Panc1 (cell line): Measurements from ENCODE around the gene TP53BP1. TPM values are rescaled to one million over a fixed set of nuclear protein-coding genes. Genes with fewer than 3 reads are reported as not detected.
"Not testable (repeated sequence)": the region's sequence is repeated elsewhere in the genome, so short reads cannot be mapped to it uniquely, and the experiment has no call there.

ENCODE experiments used
- ATAC-seq: fragments of 200-7000 bp; cut with Tn5 transposase; 2 replicates; pipeline ENCODE4 v1.9.1; 2020; ENCODE audit warnings: mild to moderate bottlenecking, moderate library complexity
- BruUV-seq: library from RNA; stranded (reverse); fragments of 400-500 nt; replicated peaks from 2 replicates; lab custom pipeline; 2021; lab: Mats Ljungman, UMichigan
- CTCF ChIA-PET: fragments of 300-600 bp; sonication (Branson Sonifier 250); formaldehyde crosslinking; loops from one replicate; lab custom pipeline; 2022; ENCODE audit warnings: antibody characterized with exemption; lab: Charles Lee
- POLR2A ChIA-PET: fragments of 300-600 bp; sonication (Branson Sonifier 250); formaldehyde crosslinking; loops from one replicate; lab custom pipeline; 2022; ENCODE audit warnings: antibody characterized with exemption; lab: Charles Lee
- DNase-seq: peaks from one replicate; pipeline ENCODE4 v3.0.0-alpha.2; 2010; ENCODE audit warnings: low read depth, low spot score
- H3K27ac ChIP-seq: 2 replicates; pipeline ENCODE4 v1.5.1; 2011; ENCODE audit warnings: mild to moderate bottlenecking, low read length, inconsistent platforms
- H3K27me3 ChIP-seq: fragments of 200-500 bp; sonication (Bioruptor generic); 2 replicates; pipeline ENCODE4 v1.6.0; 2014; ENCODE audit warnings: low read length, inconsistent platforms; ENCODE audit not compliant: control insufficient read depth, insufficient read depth
- H3K36me3 ChIP-seq: fragments of 200-500 bp; sonication (Bioruptor generic); 2 replicates; pipeline ENCODE4 v1.5.1; 2014; ENCODE audit warnings: inconsistent platforms, mild to moderate bottlenecking, low read length, moderate library complexity; ENCODE audit not compliant: control insufficient read depth, insufficient read depth
- H3K4me1 ChIP-seq: 2 replicates; pipeline ENCODE4 v1.5.1; 2011; ENCODE audit warnings: inconsistent platforms, mild to moderate bottlenecking, low read length, moderate library complexity; ENCODE audit not compliant: control insufficient read depth, insufficient read depth
- H3K4me3 ChIP-seq, 2 experiments: 2 replicates each; pipeline ENCODE4 v1.5.1; 2011 to 2012; ENCODE audit warnings: low read depth in 2 of 2, low read length in 2 of 2, mild to moderate bottlenecking in 2 of 2, inconsistent platforms in 1 of 2, moderate library complexity in 1 of 2
- H3K9me3 ChIP-seq: fragments of 200-500 bp; sonication (Bioruptor generic); 2 replicates; pipeline ENCODE4 v1.5.1; 2014; ENCODE audit warnings: low read depth, mild to moderate bottlenecking, inconsistent platforms, low read length, moderate library complexity; ENCODE audit not compliant: control insufficient read depth, insufficient read depth
- POLR2AphosphoS5 ChIP-seq: IDR thresholded peaks from 2 replicates; pipeline ENCODE4 v1.6.1; 2012; ENCODE audit warnings: mild to moderate bottlenecking, low read depth, low read length, moderate library complexity
- SIN3A ChIP-seq: IDR thresholded peaks from 2 replicates; pipeline ENCODE4 v1.6.1; 2012; ENCODE audit warnings: low read depth, mild to moderate bottlenecking, low read length, moderate library complexity, borderline replicate concordance; ENCODE audit not compliant: insufficient read depth
- TCF7L2 ChIP-seq: IDR thresholded peaks from 2 replicates; pipeline ENCODE4 v1.6.1; 2011; ENCODE audit warnings: mild to moderate bottlenecking, low read depth, low read length, inconsistent platforms
- in situ Hi-C: cut with HindIII; loops from 2 replicates; pipeline ENCODE4 v1.10.0; 2016; ENCODE audit warnings: low sequenced_read_pairs, low pct_unique_long_range_greater_than_20kb
- intact Hi-C: fragments of 100-400 bp; cut with micrococcal nuclease; formaldehyde crosslinking; loops from one replicate; pipeline ENCODE4 v1.10.0; 2022; ENCODE audit not compliant: unreplicated experiment
- total RNA-seq: library from RNA; stranded (reverse); gene quantifications from one replicate; pipeline ENCODE4 v1.2.1, GENCODE V29; 2021; ENCODE audit not compliant: unreplicated experiment
- TF ChIP-seq, protein P1 (sequence below): fragments of 450-650 bp; IDR thresholded peaks from 2 replicates; pipeline ENCODE4 v1.5.1; 2017; ENCODE audit warnings: mild to moderate bottlenecking
- TF ChIP-seq, protein P2 (sequence below), 2 experiments: IDR thresholded peaks; 2 replicates each; pipeline ENCODE4 v1.6.1; 2011 to 2012; ENCODE audit warnings: low read depth in 2 of 2, control low read depth in 1 of 2, low read length in 1 of 2, mild to moderate bottlenecking in 1 of 2, moderate library complexity in 1 of 2; ENCODE audit not compliant: insufficient read depth in 1 of 2

TP53BP1 gene
- total RNA-seq, 1 experiment from 2014 or later = 80.3 TPM

DNA sequence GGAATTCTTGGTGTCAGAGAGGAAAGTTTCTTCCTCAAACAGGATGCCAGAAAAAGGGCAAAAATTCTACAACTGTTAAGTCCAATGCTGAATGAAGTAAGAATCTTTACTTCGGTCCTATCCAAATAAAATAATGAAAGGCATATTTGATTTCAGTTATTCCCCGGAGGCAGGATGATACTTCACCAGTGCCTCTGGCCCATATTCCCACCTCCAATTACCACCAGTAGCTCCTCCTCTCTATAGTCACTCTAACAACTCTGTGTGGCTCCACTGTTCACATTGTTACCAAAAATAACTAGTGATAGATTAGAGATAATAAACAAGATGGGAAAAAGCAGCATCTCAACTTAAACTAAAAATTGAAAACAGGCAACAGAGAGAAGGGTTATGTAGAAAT lies 45.1 kb upstream of the TP53BP1 start:
- Histone ChIP-seq H3K27ac (no peak overlapping the region), H3K4me1 (no peaks in the 10 kb centered on the region), H3K4me3 (no peak overlapping the region), H3K27me3 (no peaks in the 10 kb centered on the region), H3K36me3 (no peaks in the 10 kb centered on the region), H3K9me3 (no peaks in the 10 kb centered on the region)
- ATAC-seq (no peak), DNase-seq (no peak)
- ChIA-PET POLR2A (no interaction called here), CTCF (no interaction called here)
- in situ Hi-C loops = no loop called here
- TF ChIP-seq SIN3A = no peak
- TF ChIP-seq, protein P1, sequence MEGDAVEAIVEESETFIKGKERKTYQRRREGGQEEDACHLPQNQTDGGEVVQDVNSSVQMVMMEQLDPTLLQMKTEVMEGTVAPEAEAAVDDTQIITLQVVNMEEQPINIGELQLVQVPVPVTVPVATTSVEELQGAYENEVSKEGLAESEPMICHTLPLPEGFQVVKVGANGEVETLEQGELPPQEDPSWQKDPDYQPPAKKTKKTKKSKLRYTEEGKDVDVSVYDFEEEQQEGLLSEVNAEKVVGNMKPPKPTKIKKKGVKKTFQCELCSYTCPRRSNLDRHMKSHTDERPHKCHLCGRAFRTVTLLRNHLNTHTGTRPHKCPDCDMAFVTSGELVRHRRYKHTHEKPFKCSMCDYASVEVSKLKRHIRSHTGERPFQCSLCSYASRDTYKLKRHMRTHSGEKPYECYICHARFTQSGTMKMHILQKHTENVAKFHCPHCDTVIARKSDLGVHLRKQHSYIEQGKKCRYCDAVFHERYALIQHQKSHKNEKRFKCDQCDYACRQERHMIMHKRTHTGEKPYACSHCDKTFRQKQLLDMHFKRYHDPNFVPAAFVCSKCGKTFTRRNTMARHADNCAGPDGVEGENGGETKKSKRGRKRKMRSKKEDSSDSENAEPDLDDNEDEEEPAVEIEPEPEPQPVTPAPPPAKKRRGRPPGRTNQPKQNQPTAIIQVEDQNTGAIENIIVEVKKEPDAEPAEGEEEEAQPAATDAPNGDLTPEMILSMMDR = no peak
- no peak for TF ChIP-seq TCF7L2
- TF ChIP-seq, protein P2, sequence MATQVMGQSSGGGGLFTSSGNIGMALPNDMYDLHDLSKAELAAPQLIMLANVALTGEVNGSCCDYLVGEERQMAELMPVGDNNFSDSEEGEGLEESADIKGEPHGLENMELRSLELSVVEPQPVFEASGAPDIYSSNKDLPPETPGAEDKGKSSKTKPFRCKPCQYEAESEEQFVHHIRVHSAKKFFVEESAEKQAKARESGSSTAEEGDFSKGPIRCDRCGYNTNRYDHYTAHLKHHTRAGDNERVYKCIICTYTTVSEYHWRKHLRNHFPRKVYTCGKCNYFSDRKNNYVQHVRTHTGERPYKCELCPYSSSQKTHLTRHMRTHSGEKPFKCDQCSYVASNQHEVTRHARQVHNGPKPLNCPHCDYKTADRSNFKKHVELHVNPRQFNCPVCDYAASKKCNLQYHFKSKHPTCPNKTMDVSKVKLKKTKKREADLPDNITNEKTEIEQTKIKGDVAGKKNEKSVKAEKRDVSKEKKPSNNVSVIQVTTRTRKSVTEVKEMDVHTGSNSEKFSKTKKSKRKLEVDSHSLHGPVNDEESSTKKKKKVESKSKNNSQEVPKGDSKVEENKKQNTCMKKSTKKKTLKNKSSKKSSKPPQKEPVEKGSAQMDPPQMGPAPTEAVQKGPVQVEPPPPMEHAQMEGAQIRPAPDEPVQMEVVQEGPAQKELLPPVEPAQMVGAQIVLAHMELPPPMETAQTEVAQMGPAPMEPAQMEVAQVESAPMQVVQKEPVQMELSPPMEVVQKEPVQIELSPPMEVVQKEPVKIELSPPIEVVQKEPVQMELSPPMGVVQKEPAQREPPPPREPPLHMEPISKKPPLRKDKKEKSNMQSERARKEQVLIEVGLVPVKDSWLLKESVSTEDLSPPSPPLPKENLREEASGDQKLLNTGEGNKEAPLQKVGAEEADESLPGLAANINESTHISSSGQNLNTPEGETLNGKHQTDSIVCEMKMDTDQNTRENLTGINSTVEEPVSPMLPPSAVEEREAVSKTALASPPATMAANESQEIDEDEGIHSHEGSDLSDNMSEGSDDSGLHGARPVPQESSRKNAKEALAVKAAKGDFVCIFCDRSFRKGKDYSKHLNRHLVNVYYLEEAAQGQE (IDR thresholded peaks at IDR 0.05; ENCODE audit: insufficient read depth in 1 of 2, low read depth in 2 of 2, low read length in 1 of 2) = no peak
- no peak for TF ChIP-seq POLR2AphosphoS5
- intact Hi-C loops = no loop called here
- BruUV-seq = no TSS peak

DNA sequence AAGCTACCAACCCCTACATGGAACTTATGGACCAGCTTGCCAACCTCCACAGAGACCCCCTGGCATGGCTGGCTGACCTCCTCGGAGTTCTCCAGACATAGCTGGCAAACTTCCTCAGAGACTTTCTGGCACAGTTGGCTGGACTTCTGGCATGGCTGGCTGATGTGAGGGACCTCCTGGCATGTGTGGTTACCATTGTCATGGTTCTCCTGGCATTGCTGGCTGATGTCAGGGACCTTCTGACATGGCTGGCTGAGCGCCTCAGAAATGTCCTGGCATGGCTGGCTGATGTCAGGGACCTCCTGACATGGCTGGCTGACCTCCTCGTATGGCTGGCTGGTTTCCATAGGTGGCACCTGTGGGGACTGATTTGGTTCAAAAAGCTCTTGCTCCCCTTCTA lies 41.9 kb upstream of the TP53BP1 start:
- no TSS peak for BruUV-seq
- ATAC-seq (no peak), DNase-seq (no peak)
- H3K4me1 ChIP-seq = no peaks in the 10 kb centered on the region
- TF ChIP-seq, protein P2 (IDR thresholded peaks at IDR 0.05; ENCODE audit: insufficient read depth in 1 of 2, low read depth in 2 of 2, low read length in 1 of 2) = no peak
- TF ChIP-seq POLR2AphosphoS5 (no peak), SIN3A (no peak), TCF7L2 (no peak)
- TF ChIP-seq, protein P1 = no peak
- CTCF ChIA-PET = no interaction called here
- no peaks in the 10 kb centered on the region for H3K36me3 ChIP-seq
- H3K27me3 ChIP-seq = no peaks in the 10 kb centered on the region
- H3K9me3 ChIP-seq = no peaks in the 10 kb centered on the region
- H3K27ac ChIP-seq = no peak overlapping the region
- POLR2A ChIA-PET = interaction anchor here (0.6 kb wide), 1 partner anchor 19 kb away, joined by 5 read pairs; no protein-coding TSS in a partner anchor
- intact Hi-C loops = no loop called here
- no peak overlapping the region for H3K4me3 ChIP-seq
- in situ Hi-C loops = no loop called here

DNA sequence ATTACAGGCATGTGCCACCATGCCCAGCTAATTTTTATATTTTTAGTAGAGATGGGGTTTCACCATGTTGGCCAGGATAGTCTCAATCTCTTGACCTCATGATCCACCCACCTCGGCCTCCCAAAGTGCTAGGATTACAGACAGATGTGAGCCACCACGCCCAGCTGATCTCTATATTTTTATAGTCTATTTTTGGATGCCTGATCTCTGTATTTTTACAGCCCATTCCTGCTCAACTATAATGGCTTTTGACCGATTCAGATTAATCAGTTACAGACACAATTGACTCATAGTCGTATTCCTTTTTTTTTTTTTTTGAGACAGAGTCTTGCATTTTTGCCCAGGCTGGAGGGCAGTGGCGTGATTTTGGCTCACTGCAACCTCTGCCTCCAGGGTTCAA lies 39.9 kb upstream of the TP53BP1 start:
- ATAC-seq, H3K9me3 ChIP-seq, POLR2A ChIA-PET, BruUV-seq, H3K36me3 ChIP-seq, DNase-seq, CTCF ChIA-PET, H3K4me3 ChIP-seq, H3K27me3 ChIP-seq, H3K4me1 ChIP-seq, in situ Hi-C loops, H3K27ac ChIP-seq, intact Hi-C loops: not testable (repeated sequence)
